ENCODE data around the gene GABPB2.

GABPB2 gene

GRCh38 chr1:151070474-151071276 lies at the start of gene GABPB2:
TSS of gene GABPB2 (plus strand) at chr1:151070761. CDS start at chr1:151088190, 17,429 bp downstream.
- peak; percentile 94 for DNase-seq (ENCODE audit: low spot score)

- DNase-seq (ENCODE audit: low spot score), result peak; percentile 86
These were observed 45.9 kb upstream of the GABPB2 start for GRCh38 chr1:151024540-151025146.

GRCh38 chr1:151026460-151026859 lies 44.1 kb upstream of the GABPB2 start:
- DNase-seq (ENCODE audit: low spot score), result no peak

GRCh38 chr1:151032164-151032563 lies 38.4 kb upstream of the GABPB2 start:
- no peak for DNase-seq (ENCODE audit: low spot score)

- DNase-seq (ENCODE audit: low spot score), result no peak
These were observed 35.4 kb upstream of the GABPB2 start for GRCh38 chr1:151035167-151035566.

- no peak for DNase-seq (ENCODE audit: low spot score)
These were observed 34.2 kb upstream of the GABPB2 start, which contains the start of gene BNIPL for GRCh38 chr1:151036356-151036755. TSS of gene BNIPL (plus strand) at chr1:151036586. CDS start at chr1:151036726, 140 bp downstream.

- no peak for DNase-seq (ENCODE audit: low spot score)
These were observed 33.5 kb upstream of the GABPB2 start for GRCh38 chr1:151037032-151037431.

- no peak for DNase-seq (ENCODE audit: low spot score)
These were observed 31.0 kb upstream of the GABPB2 start for GRCh38 chr1:151039521-151039920.

GRCh38 chr1:151043163-151043562 lies 27.4 kb upstream of the GABPB2 start:
- no peak for DNase-seq (ENCODE audit: low spot score)

GRCh38 chr1:151047591-151047924 lies 23.0 kb upstream of the GABPB2 start, which contains the start of gene C1orf56:
TSS of gene C1orf56 (plus strand) at chr1:151047751. CDS start at chr1:151047848, 97 bp downstream.
- peak; percentile 76 for DNase-seq (ENCODE audit: low spot score)

GRCh38 chr1:151047925-151048644 lies 22.5 kb upstream of the GABPB2 start:
- peak; percentile 77 for DNase-seq (ENCODE audit: low spot score)

- DNase-seq (ENCODE audit: low spot score), result no peak
These were observed 21.9 kb upstream of the GABPB2 start for GRCh38 chr1:151048645-151049032.

GRCh38 chr1:151049458-151049857 lies 21.1 kb upstream of the GABPB2 start:
- DNase-seq (ENCODE audit: low spot score), result no peak

- no peak for DNase-seq (ENCODE audit: low spot score)
These were observed 20.4 kb upstream of the GABPB2 start for GRCh38 chr1:151050051-151050688.

GRCh38 chr1:151051356-151052009 lies 19.1 kb upstream of the GABPB2 start:
- DNase-seq (ENCODE audit: low spot score), result no peak

GRCh38 chr1:151054971-151055547 lies 15.5 kb upstream of the GABPB2 start:
- DNase-seq (ENCODE audit: low spot score), result no peak

- DNase-seq (ENCODE audit: low spot score), result no peak
These were observed 15.0 kb upstream of the GABPB2 start for GRCh38 chr1:151055581-151055980.

- DNase-seq (ENCODE audit: low spot score), result no peak
These were observed 14.4 kb upstream of the GABPB2 start for GRCh38 chr1:151056149-151056548.

GRCh38 chr1:151058692-151059091 lies 11.9 kb upstream of the GABPB2 start:
- no peak for DNase-seq (ENCODE audit: low spot score)

- DNase-seq (ENCODE audit: low spot score), result peak; percentile 91
These were observed 11.2 kb upstream of the GABPB2 start, which contains the start of gene CDC42SE1 for GRCh38 chr1:151059109-151060006. TSS of gene CDC42SE1 (minus strand) at chr1:151059622. CDS start at chr1:151055730, 3,892 bp downstream.
